ENCODE measurements around the gene PCSK1N. TPM values are rescaled to one million over a fixed set of nuclear protein-coding genes. Genes with fewer than 3 reads are reported as not detected.

PCSK1N gene
- total and polyA plus RNA-seq, 7 donors: 0.44 TPM; not detected in 6

GRCh38 chrX:48829016-48829735 is 6.2 kb downstream of the PCSK1N start:
- ATAC-seq (no peak), DNase-seq (no peak)
- Histone ChIP-seq H3K4me3 (no peak overlapping the region), H3K9me3 (no peaks in the 10 kb centered on the region), H3K4me1 (no peaks in the 10 kb centered on the region), H3K36me3 (ENCODE audit: insufficient read depth in 1 of 2, low read depth in 1 of 2) (peaks cover 0 to 8% of the 10 kb centered on the region in 2 donors), H3K27ac (no peak overlapping the region), H3K27me3 (ENCODE audit: insufficient read depth in 3 of 3, low read length in 2 of 3) (peaks cover 0 to 39% (median 5%) of the 10 kb centered on the region in 3 donors)
- whole genome bisulfite sequencing, 3 donors: 76 to 93% (median 84%) methylated on average over 15 to 24 of the region's 24 CpGs
- no peak for TF ChIP-seq CTCF (IDR thresholded peaks at IDR 0.05)
- intact Hi-C loops (cut with DNase I): no loop called here

- 48 to 66% (median 60%) methylated on average over 2 to 4 of the region's 4 CpGs for WGBS, 3 donors
- Histone ChIP-seq H3K36me3 (ENCODE audit: insufficient read depth in 1 of 2, low read depth in 1 of 2) (peaks cover 0 to 19% of the 10 kb centered on the region in 2 donors), H3K9me3 (no peaks in the 10 kb centered on the region), H3K27ac (no peak overlapping the region), H3K4me3 (no peak overlapping the region), H3K4me1 (no peaks in the 10 kb centered on the region), H3K27me3 (ENCODE audit: insufficient read depth in 3 of 3, low read length in 2 of 3) (peaks cover 0 to 29% (median 3%) of the 10 kb centered on the region in 3 donors)
- no peak for TF ChIP-seq CTCF (IDR thresholded peaks at IDR 0.05)
- intact Hi-C loops (cut with DNase I): no loop called here
- DNase-seq (no peak), ATAC-seq (no peak)
These were observed 7.8 kb downstream of the PCSK1N start for GRCh38 chrX:48827654-48827968.

GRCh38 chrX:48826876-48827653 is 8.3 kb downstream of the PCSK1N start:
- no peak for DNase-seq
- no peak overlapping the region for H3K4me3 ChIP-seq
- no peaks in the 10 kb centered on the region for H3K9me3 ChIP-seq
- peaks cover 0 to 26% (median 3%) of the 10 kb centered on the region in 3 donors for H3K27me3 ChIP-seq (ENCODE audit: insufficient read depth in 3 of 3, low read length in 2 of 3)
- peaks cover 0 to 24% of the 10 kb centered on the region in 2 donors for H3K36me3 ChIP-seq (ENCODE audit: insufficient read depth in 1 of 2, low read depth in 1 of 2)
- TF ChIP-seq CTCF (IDR thresholded peaks at IDR 0.05): no peak
- intact Hi-C loops (cut with DNase I): no loop called here
- H3K4me1 ChIP-seq: no peaks in the 10 kb centered on the region
- WGBS, 3 donors: 33 to 65% (median 48%) methylated on average over 26 to 73 of the region's 73 CpGs
- no peak overlapping the region for H3K27ac ChIP-seq
- no peak for ATAC-seq

GRCh38 chrX:48826135-48826875 is 9.1 kb downstream of the PCSK1N start, which contains the start of gene ERAS:
TSS of gene ERAS (plus strand) at chrX:48826513. CDS start at chrX:48829124, 2,611 bp downstream.
- H3K4me1 ChIP-seq: no peaks in the 10 kb centered on the region
- H3K27me3 ChIP-seq (ENCODE audit: insufficient read depth in 3 of 3, low read length in 2 of 3): peaks cover 0 to 19% (median 3%) of the 10 kb centered on the region in 3 donors
- H3K36me3 ChIP-seq (ENCODE audit: insufficient read depth in 1 of 2, low read depth in 1 of 2): peaks cover 0 to 32% of the 10 kb centered on the region in 2 donors

More at GRCh38 chrX:48826135-48826875, 9.1 kb downstream of the PCSK1N start, which contains the start of gene ERAS:
- WGBS, 3 donors: 39 to 64% (median 59%) methylated on average over 14 to 62 of the region's 67 CpGs
- ATAC-seq (no peak), DNase-seq (no peak)
- Histone ChIP-seq H3K4me3 (no peak within 1 kb of the TSS), H3K27ac (no peak within 1 kb of the TSS), H3K9me3 (no peaks in the 10 kb centered on the region)
- intact Hi-C loops (cut with DNase I): no loop called here
- no peak for TF ChIP-seq CTCF (IDR thresholded peaks at IDR 0.05)
